ENCODE results near the gene ENKUR. TPM values are rescaled to one million over a fixed set of nuclear protein-coding genes. Genes with fewer than 3 reads are reported as not detected.

ENKUR gene
- total and polyA plus RNA-seq, 4 donors = 0.08 to 0.15 (median 0.13) TPM

DNA sequence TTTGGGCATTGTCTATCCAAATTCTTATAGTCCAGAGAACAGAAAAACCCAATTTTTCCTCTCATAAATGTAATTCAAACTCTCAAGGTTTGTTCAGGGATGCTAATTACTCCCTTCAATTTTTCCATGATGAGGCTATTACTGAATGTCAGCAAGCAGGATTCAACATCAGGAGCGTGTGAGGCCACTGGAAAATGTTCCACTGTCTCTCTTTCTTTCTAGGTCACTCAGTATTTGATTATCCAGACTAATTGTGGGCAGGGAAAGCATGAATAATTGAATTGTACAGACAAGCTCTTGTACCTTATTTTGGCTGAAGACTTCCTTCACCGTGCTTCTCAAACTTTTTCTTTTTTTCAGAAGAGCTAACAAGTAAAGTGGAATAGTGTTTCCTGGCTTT, 31.1 kb upstream of the ENKUR start:
- no peak overlapping the region for H3K9ac ChIP-seq (ENCODE audit: low read depth in 1 of 2, low read length in 2 of 2)
- no peak overlapping the region for H3K4me3 ChIP-seq (ENCODE audit: low read depth in 1 of 3, low read length in 3 of 3)
- H3K27ac ChIP-seq (ENCODE audit: low read depth in 1 of 2, low read length in 2 of 2) = no peak overlapping the region
- TF ChIP-seq YY1 (IDR thresholded peaks at IDR 0.05) = no peak
- TF ChIP-seq RXRA (IDR thresholded peaks at IDR 0.05) = peak in 1 of 2 donors; percentile 23
- no peaks in the 10 kb centered on the region for H3K9me3 ChIP-seq (ENCODE audit: control insufficient read depth in 4 of 4, low read length in 3 of 4)
- no peaks in the 10 kb centered on the region for H3K27me3 ChIP-seq (ENCODE audit: control insufficient read depth in 4 of 4, insufficient read depth in 4 of 4, low read length in 3 of 4)
- WGBS = 80% methylated on average over 2 of the region's 2 CpGs
- no peaks in the 10 kb centered on the region for H3K4me1 ChIP-seq (ENCODE audit: control insufficient read depth in 4 of 4, insufficient read depth in 4 of 4, low read length in 3 of 4)
- no peak for DNase-seq (ENCODE audit: low spot score)
- no peaks in the 10 kb centered on the region for H3K36me3 ChIP-seq (ENCODE audit: control insufficient read depth in 4 of 4, insufficient read depth in 3 of 4, low read depth in 1 of 4, low read length in 3 of 4)

DNA sequence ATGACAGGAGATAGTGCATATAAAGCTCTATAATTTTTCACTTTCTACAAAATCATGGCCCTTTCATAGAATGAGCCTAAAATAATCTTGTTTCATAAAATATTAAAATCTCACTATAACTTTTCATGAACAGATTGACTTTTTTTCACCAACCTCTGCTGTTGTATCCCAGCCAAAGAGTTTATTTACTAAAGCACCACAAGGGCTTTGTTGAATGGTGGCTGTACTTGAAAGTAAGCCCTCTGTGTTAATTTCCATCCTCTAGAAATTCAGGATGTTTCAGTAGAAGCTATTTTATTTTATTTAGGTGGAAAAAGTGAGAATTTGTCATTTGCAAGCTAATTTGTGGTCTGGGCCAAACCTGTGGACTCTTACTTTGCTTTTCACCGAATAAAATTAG, 30.7 kb upstream of the ENKUR start:
- Histone ChIP-seq H3K9me3 (ENCODE audit: control insufficient read depth in 4 of 4, low read length in 3 of 4) (no peaks in the 10 kb centered on the region), H3K36me3 (ENCODE audit: control insufficient read depth in 4 of 4, insufficient read depth in 3 of 4, low read depth in 1 of 4, low read length in 3 of 4) (no peaks in the 10 kb centered on the region), H3K9ac (ENCODE audit: low read depth in 1 of 2, low read length in 2 of 2) (no peak overlapping the region), H3K27ac (ENCODE audit: low read depth in 1 of 2, low read length in 2 of 2) (no peak overlapping the region), H3K27me3 (ENCODE audit: control insufficient read depth in 4 of 4, insufficient read depth in 4 of 4, low read length in 3 of 4) (no peaks in the 10 kb centered on the region), H3K4me1 (ENCODE audit: control insufficient read depth in 4 of 4, insufficient read depth in 4 of 4, low read length in 3 of 4) (no peaks in the 10 kb centered on the region), H3K4me3 (ENCODE audit: low read depth in 1 of 3, low read length in 3 of 3) (no peak overlapping the region)
- TF ChIP-seq FOXA1 (IDR thresholded peaks at IDR 0.05) (no peak), GABPA (IDR thresholded peaks at IDR 0.05 in 1 of 2, conservative IDR thresholded peaks at IDR 0.05 in 1 of 2) (no peak), JUND (IDR thresholded peaks at IDR 0.05) (no peak), TAF1 (conservative IDR thresholded peaks at IDR 0.05) (no peak), HNF4A (conservative IDR thresholded peaks at IDR 0.05) (no peak)
- WGBS = 75% methylated on average over 1 of the region's 1 CpG
- DNase-seq (ENCODE audit: low spot score) = no peak

DNA sequence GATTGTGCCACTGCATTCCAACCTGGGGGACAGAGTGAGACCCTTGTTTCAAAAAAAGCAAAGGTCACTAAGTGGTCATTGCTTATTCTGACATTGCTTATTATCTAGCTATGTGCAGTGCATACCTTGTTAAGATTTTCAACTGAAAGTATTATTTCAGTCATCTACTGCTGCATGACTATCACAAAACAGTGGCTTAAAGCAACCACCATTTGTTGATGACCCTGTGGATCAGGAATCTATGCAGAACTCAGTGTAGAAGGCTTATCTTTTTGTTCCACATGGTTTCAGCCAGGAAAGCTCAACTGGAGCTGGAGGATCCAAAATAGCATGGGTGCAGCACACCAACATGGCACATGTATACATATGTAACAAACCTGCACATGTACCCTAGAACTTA, 23.6 kb upstream of the ENKUR start:
- DNase-seq (ENCODE audit: low spot score) = no peak
- H3K9me3 ChIP-seq (ENCODE audit: control insufficient read depth in 4 of 4, low read length in 3 of 4) = no peaks in the 10 kb centered on the region
- H3K27ac ChIP-seq (ENCODE audit: low read depth in 1 of 2, low read length in 2 of 2) = no peak overlapping the region
- TF ChIP-seq YY1 (IDR thresholded peaks at IDR 0.05) (no peak), GABPA (IDR thresholded peaks at IDR 0.05 in 1 of 2, conservative IDR thresholded peaks at IDR 0.05 in 1 of 2) (no peak), SP1 (IDR thresholded peaks at IDR 0.05) (no peak), EGR1 (IDR thresholded peaks at IDR 0.05; ENCODE audit: low read depth in 2 of 2) (no peak), FOXA2 (IDR thresholded peaks at IDR 0.05) (no peak), RAD21 (IDR thresholded peaks at IDR 0.05) (no peak), HNF4G (IDR thresholded peaks at IDR 0.05) (no peak), NR2F2 (IDR thresholded peaks at IDR 0.05) (no peak), HNF4A (conservative IDR thresholded peaks at IDR 0.05) (no peak), FOXA1 (IDR thresholded peaks at IDR 0.05) (no peak), JUND (IDR thresholded peaks at IDR 0.05) (no peak)
- TF ChIP-seq, protein P1, sequence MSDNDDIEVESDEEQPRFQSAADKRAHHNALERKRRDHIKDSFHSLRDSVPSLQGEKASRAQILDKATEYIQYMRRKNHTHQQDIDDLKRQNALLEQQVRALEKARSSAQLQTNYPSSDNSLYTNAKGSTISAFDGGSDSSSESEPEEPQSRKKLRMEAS (IDR thresholded peaks at IDR 0.05) = no peak
- TF ChIP-seq, protein P2, sequence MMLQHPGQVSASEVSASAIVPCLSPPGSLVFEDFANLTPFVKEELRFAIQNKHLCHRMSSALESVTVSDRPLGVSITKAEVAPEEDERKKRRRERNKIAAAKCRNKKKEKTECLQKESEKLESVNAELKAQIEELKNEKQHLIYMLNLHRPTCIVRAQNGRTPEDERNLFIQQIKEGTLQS (IDR thresholded peaks at IDR 0.05) = no peak
- TF ChIP-seq, protein P3, sequence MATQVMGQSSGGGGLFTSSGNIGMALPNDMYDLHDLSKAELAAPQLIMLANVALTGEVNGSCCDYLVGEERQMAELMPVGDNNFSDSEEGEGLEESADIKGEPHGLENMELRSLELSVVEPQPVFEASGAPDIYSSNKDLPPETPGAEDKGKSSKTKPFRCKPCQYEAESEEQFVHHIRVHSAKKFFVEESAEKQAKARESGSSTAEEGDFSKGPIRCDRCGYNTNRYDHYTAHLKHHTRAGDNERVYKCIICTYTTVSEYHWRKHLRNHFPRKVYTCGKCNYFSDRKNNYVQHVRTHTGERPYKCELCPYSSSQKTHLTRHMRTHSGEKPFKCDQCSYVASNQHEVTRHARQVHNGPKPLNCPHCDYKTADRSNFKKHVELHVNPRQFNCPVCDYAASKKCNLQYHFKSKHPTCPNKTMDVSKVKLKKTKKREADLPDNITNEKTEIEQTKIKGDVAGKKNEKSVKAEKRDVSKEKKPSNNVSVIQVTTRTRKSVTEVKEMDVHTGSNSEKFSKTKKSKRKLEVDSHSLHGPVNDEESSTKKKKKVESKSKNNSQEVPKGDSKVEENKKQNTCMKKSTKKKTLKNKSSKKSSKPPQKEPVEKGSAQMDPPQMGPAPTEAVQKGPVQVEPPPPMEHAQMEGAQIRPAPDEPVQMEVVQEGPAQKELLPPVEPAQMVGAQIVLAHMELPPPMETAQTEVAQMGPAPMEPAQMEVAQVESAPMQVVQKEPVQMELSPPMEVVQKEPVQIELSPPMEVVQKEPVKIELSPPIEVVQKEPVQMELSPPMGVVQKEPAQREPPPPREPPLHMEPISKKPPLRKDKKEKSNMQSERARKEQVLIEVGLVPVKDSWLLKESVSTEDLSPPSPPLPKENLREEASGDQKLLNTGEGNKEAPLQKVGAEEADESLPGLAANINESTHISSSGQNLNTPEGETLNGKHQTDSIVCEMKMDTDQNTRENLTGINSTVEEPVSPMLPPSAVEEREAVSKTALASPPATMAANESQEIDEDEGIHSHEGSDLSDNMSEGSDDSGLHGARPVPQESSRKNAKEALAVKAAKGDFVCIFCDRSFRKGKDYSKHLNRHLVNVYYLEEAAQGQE (IDR thresholded peaks at IDR 0.05) = no peak
- TF ChIP-seq, protein P4, sequence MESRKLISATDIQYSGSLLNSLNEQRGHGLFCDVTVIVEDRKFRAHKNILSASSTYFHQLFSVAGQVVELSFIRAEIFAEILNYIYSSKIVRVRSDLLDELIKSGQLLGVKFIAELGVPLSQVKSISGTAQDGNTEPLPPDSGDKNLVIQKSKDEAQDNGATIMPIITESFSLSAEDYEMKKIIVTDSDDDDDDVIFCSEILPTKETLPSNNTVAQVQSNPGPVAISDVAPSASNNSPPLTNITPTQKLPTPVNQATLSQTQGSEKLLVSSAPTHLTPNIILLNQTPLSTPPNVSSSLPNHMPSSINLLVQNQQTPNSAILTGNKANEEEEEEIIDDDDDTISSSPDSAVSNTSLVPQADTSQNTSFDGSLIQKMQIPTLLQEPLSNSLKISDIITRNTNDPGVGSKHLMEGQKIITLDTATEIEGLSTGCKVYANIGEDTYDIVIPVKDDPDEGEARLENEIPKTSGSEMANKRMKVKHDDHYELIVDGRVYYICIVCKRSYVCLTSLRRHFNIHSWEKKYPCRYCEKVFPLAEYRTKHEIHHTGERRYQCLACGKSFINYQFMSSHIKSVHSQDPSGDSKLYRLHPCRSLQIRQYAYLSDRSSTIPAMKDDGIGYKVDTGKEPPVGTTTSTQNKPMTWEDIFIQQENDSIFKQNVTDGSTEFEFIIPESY (IDR thresholded peaks at IDR 0.05) = no peak
- TF ChIP-seq, protein P5, sequence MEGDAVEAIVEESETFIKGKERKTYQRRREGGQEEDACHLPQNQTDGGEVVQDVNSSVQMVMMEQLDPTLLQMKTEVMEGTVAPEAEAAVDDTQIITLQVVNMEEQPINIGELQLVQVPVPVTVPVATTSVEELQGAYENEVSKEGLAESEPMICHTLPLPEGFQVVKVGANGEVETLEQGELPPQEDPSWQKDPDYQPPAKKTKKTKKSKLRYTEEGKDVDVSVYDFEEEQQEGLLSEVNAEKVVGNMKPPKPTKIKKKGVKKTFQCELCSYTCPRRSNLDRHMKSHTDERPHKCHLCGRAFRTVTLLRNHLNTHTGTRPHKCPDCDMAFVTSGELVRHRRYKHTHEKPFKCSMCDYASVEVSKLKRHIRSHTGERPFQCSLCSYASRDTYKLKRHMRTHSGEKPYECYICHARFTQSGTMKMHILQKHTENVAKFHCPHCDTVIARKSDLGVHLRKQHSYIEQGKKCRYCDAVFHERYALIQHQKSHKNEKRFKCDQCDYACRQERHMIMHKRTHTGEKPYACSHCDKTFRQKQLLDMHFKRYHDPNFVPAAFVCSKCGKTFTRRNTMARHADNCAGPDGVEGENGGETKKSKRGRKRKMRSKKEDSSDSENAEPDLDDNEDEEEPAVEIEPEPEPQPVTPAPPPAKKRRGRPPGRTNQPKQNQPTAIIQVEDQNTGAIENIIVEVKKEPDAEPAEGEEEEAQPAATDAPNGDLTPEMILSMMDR (IDR thresholded peaks at IDR 0.05; ENCODE audit: low read depth, low read length, missing input control) = no peak
- no peaks in the 10 kb centered on the region for H3K27me3 ChIP-seq (ENCODE audit: control insufficient read depth in 4 of 4, insufficient read depth in 4 of 4, low read length in 3 of 4)
- peaks cover 0 to 3% (median 0%) of the 10 kb centered on the region in 4 donors for H3K4me1 ChIP-seq (ENCODE audit: control insufficient read depth in 4 of 4, insufficient read depth in 4 of 4, low read length in 3 of 4)
- H3K9ac ChIP-seq (ENCODE audit: low read depth in 1 of 2, low read length in 2 of 2) = no peak overlapping the region
- H3K4me3 ChIP-seq (ENCODE audit: low read depth in 1 of 3, low read length in 3 of 3) = no peak overlapping the region
- no peaks in the 10 kb centered on the region for H3K36me3 ChIP-seq (ENCODE audit: control insufficient read depth in 4 of 4, insufficient read depth in 3 of 4, low read depth in 1 of 4, low read length in 3 of 4)

All from liver (tissue), 9 donors.